DOHH2 (cell line): ENCODE results near the gene DLK1.

Experiments
- H3F3A ChIP-seq: fragments of 200-600 bp; sonication (generic), shearing (Covaris generic); 2 replicates; pipeline ENCODE4 v1.6.0; 2016; ENCODE audit warnings: antibody characterized with exemption, mild to moderate bottlenecking; ENCODE audit not compliant: control insufficient read depth, insufficient read depth
- H3K27ac ChIP-seq: fragments of 200-600 bp; sonication (generic); 2 replicates; pipeline ENCODE4 v1.5.1; 2014; ENCODE audit warnings: low read depth, mild to moderate bottlenecking, low read length, moderate library complexity
- H3K27me3 ChIP-seq: fragments of 200-600 bp; sonication (generic); 2 replicates; pipeline ENCODE4 v1.6.1; 2014; ENCODE audit warnings: mild to moderate bottlenecking, low read length, mixed read lengths; ENCODE audit not compliant: control insufficient read depth
- H3K36me3 ChIP-seq: fragments of 200-600 bp; sonication (generic); 2 replicates; pipeline ENCODE4 v1.6.1; 2014; ENCODE audit warnings: mild to moderate bottlenecking, low read length, moderate library complexity, mixed read lengths; ENCODE audit not compliant: control insufficient read depth
- H3K4me1 ChIP-seq: fragments of 200-600 bp; sonication (generic); 2 replicates; pipeline ENCODE4 v1.6.1; 2014; ENCODE audit warnings: mild to moderate bottlenecking, low read length, mixed read lengths; ENCODE audit not compliant: control insufficient read depth
- H3K4me2 ChIP-seq: fragments of 200-600 bp; sonication (generic); 2 replicates; pipeline ENCODE4 v1.6.0; 2014; ENCODE audit warnings: mild to moderate bottlenecking, low read length, moderate library complexity
- H3K4me3 ChIP-seq: fragments of 200-600 bp; sonication (generic); 2 replicates; pipeline ENCODE4 v1.5.1; 2014; ENCODE audit warnings: mild to moderate bottlenecking, low read length, mixed read lengths
- H3K79me2 ChIP-seq: fragments of 200-600 bp; sonication (generic); 2 replicates; pipeline ENCODE4 v1.6.1; 2014; ENCODE audit warnings: mild to moderate bottlenecking, low read length, mixed read lengths; ENCODE audit not compliant: control insufficient read depth
- H3K9me2 ChIP-seq: fragments of 200-600 bp; sonication (generic); replicated peaks from 2 replicates; pipeline ENCODE4 v1.6.1; 2014; ENCODE audit warnings: mild to moderate bottlenecking, low read length, mixed read lengths; ENCODE audit not compliant: control insufficient read depth
- H3K9me3 ChIP-seq: fragments of 200-600 bp; sonication (generic); 2 replicates; pipeline ENCODE4 v1.6.1; 2014; ENCODE audit warnings: antibody characterized with exemption, low read length, mixed read lengths; ENCODE audit not compliant: control insufficient read depth, insufficient read depth
- H4K20me1 ChIP-seq: fragments of 200-600 bp; sonication (generic); 2 replicates; pipeline ENCODE4 v1.6.0; 2014; ENCODE audit warnings: low read depth, mild to moderate bottlenecking, antibody characterized with exemption, low read length, moderate library complexity; ENCODE audit not compliant: control insufficient read depth, insufficient read depth
- EZH2phosphoT487 ChIP-seq: fragments of 200-600 bp; sonication (generic); IDR thresholded peaks from 2 replicates; pipeline ENCODE4 v1.6.1; 2017; ENCODE audit warnings: borderline replicate concordance, mild to moderate bottlenecking, antibody characterized with exemption, low read length, moderate library complexity, mixed read lengths
- TF ChIP-seq, protein P1 (sequence below): fragments of 200-600 bp; sonication (generic); IDR thresholded peaks from one replicate; pipeline ENCODE4 v1.5.1; 2014; ENCODE audit warnings: antibody characterized with exemption, mild to moderate bottlenecking, low read depth, low read length; ENCODE audit not compliant: poor library complexity, severe bottlenecking

DLK1 gene

DNA sequence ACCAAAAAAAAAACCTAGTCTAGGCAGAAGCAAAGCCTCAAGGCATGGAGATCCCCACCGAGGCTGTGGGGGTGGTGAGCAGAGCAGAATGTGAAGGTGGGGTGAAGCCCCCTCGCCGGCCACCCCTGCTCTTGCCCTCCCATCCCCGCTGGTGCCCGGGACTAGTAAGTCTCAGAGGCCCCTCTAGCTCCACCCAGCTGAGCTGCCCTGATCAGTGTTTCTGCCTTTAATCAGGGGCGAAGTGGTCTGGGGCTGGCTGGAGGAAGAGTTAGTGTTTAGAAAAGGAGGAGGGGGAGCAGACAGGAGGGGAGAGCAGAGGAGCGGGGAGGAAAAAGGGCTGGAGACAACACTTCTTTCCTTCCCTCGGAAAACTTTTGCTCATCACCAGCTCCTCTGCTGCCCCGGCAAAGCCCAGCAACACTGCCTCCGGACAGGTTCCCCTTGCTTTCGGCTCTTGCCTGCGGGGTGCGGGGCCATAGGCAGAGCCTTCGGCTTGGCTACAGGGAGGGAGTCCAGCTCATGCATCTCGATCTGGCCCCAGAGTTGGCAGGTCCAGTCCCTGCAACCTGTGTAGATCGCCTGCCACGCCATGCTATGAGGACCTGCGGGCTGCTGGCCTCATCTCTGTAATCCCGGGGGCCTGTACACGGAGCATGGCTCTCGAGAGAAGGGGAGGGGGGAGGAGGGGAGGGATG, 3.4 kb upstream of the DLK1 start:
- no peak overlapping the region for H3K4me2 ChIP-seq
- no peaks in the 10 kb centered on the region for H4K20me1 ChIP-seq
- no peak for TF ChIP-seq EZH2phosphoT487
- TF ChIP-seq, protein P1, sequence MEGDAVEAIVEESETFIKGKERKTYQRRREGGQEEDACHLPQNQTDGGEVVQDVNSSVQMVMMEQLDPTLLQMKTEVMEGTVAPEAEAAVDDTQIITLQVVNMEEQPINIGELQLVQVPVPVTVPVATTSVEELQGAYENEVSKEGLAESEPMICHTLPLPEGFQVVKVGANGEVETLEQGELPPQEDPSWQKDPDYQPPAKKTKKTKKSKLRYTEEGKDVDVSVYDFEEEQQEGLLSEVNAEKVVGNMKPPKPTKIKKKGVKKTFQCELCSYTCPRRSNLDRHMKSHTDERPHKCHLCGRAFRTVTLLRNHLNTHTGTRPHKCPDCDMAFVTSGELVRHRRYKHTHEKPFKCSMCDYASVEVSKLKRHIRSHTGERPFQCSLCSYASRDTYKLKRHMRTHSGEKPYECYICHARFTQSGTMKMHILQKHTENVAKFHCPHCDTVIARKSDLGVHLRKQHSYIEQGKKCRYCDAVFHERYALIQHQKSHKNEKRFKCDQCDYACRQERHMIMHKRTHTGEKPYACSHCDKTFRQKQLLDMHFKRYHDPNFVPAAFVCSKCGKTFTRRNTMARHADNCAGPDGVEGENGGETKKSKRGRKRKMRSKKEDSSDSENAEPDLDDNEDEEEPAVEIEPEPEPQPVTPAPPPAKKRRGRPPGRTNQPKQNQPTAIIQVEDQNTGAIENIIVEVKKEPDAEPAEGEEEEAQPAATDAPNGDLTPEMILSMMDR: no peak
- no peaks in the 10 kb centered on the region for H3F3A ChIP-seq
- no peaks in the 10 kb centered on the region for H3K4me1 ChIP-seq
- no peaks in the 10 kb centered on the region for H3K79me2 ChIP-seq
- H3K4me3 ChIP-seq: no peak overlapping the region
- H3K9me2 ChIP-seq: no peaks in the 10 kb centered on the region
- no peaks in the 10 kb centered on the region for H3K36me3 ChIP-seq
- H3K27ac ChIP-seq: no peak overlapping the region
- H3K9me3 ChIP-seq: no peaks in the 10 kb centered on the region
- no peaks in the 10 kb centered on the region for H3K27me3 ChIP-seq

DNA sequence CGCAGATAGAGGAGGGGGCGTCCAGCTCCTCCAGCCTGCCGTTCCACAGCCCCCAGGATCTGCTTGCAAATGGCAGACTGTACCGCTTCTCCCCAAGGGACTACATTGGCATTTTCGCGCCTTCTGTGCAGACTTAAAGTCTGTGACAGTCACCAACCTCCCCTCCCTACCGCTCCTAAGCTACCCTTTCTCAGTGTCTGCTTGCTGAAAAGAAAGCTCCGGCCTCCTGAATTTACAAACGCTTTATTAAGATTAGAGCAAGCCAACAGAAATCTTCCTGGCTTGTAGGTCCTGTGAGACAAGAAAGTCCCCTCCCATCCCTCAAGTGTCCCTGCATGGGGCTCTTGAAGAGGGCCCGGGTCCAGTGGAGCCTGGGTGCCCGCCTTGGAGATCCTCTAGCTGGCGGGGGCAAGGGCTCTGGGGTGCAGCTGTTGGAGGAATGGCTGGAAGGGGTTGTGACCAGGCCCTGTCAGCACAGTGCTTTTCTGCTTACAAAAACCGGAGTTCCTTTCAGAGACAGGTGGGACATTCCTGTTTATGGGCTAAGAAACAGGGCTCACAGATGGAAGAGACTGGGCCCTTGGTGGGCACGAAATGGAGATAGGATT, 2.8 kb upstream of the DLK1 start:
- Histone ChIP-seq H3K27ac (no peak overlapping the region), H3F3A (no peaks in the 10 kb centered on the region), H3K4me2 (no peak overlapping the region), H3K4me1 (no peaks in the 10 kb centered on the region), H3K4me3 (no peak overlapping the region), H3K79me2 (no peaks in the 10 kb centered on the region), H4K20me1 (no peaks in the 10 kb centered on the region), H3K36me3 (no peaks in the 10 kb centered on the region), H3K9me2 (no peaks in the 10 kb centered on the region), H3K9me3 (no peaks in the 10 kb centered on the region), H3K27me3 (no peaks in the 10 kb centered on the region)
- TF ChIP-seq EZH2phosphoT487: no peak
- TF ChIP-seq, protein P1: no peak

DNA sequence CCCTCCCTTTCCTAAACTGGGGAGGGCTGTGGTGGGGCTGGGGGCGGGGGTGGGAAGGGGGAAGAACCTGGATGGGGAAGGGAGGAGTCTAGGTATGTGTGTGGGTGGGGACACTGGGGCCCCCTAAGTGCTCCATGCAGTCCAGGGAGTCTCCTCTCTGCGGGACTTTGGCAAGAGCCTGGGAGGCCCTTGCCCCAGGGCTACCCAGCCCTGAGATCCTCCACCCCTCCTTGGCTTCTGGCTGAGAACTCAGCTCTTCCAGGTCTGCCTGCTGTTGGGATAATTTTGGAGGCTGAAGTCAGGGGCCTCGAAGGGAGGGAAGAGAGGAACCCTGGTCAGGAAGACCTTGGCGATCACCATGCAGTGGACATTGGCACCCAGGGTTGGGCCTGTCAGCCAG, 2.2 kb upstream of the DLK1 start:
- no peak overlapping the region for H3K4me2 ChIP-seq
- no peaks in the 10 kb centered on the region for H3K27me3 ChIP-seq
- H4K20me1 ChIP-seq: no peaks in the 10 kb centered on the region
- H3K79me2 ChIP-seq: no peaks in the 10 kb centered on the region
- H3K4me3 ChIP-seq: no peak overlapping the region
- TF ChIP-seq EZH2phosphoT487: no peak
- TF ChIP-seq, protein P1: no peak
- no peaks in the 10 kb centered on the region for H3K4me1 ChIP-seq
- H3K9me3 ChIP-seq: no peaks in the 10 kb centered on the region
- H3K9me2 ChIP-seq: no peaks in the 10 kb centered on the region
- H3K27ac ChIP-seq: no peak overlapping the region
- H3F3A ChIP-seq: no peaks in the 10 kb centered on the region
- no peaks in the 10 kb centered on the region for H3K36me3 ChIP-seq
